DOHH2 (cell line): ENCODE measurements around the gene PPP1R13B.

Experiments used
- CTCF ChIP-seq: fragments of 200-600 bp; sonication (generic); IDR thresholded peaks from one replicate; pipeline ENCODE4 v1.5.1; 2014; ENCODE audit warnings: antibody characterized with exemption, mild to moderate bottlenecking, low read depth, low read length; ENCODE audit not compliant: poor library complexity, severe bottlenecking
- EZH2phosphoT487 ChIP-seq: fragments of 200-600 bp; sonication (generic); IDR thresholded peaks from 2 replicates; pipeline ENCODE4 v1.6.1; 2017; ENCODE audit warnings: borderline replicate concordance, mild to moderate bottlenecking, antibody characterized with exemption, low read length, moderate library complexity, mixed read lengths

- TF ChIP-seq CTCF (no peak), EZH2phosphoT487 (no peak)
Observed at GRCh38 chr14:103867523-103867953, 20.2 kb upstream of the PPP1R13B start.
